GM12878 (cell line): Measurements from ENCODE around the gene USE1. TPM values are rescaled to one million over a fixed set of nuclear protein-coding genes. Genes with fewer than 3 reads are reported as not detected.

Experiments used
- ATF7 ChIP-seq: fragments of 450-650 bp; IDR thresholded peaks from 2 replicates; pipeline ENCODE4 v1.6.1; 2016; ENCODE audit warnings: low read depth, mild to moderate bottlenecking
- CBX3 ChIP-seq: fragments of 200-600 bp; sonication (generic); IDR thresholded peaks from 2 replicates; pipeline ENCODE4 v1.6.1; 2016; ENCODE audit warnings: low read depth, borderline replicate concordance
- CHD2 ChIP-seq: IDR thresholded peaks from 2 replicates; pipeline ENCODE4 v1.6.1; 2011; ENCODE audit warnings: low read depth, low read length, improper control_type of control experiment, borderline replicate concordance
- CREM ChIP-seq: IDR thresholded peaks from 2 replicates; pipeline ENCODE4 v1.6.1; 2014; ENCODE audit warnings: antibody characterized with exemption, low read depth
- CTCF ChIP-seq, 3 experiments: IDR thresholded peaks in 2 of 3; conservative IDR thresholded peaks in 1 of 3; 2 replicates each; pipeline ENCODE4 v1.5.1; 2011; ENCODE audit warnings: low read depth in 3 of 3, low read length in 3 of 3, mild to moderate bottlenecking in 3 of 3, control low read depth in 2 of 3, moderate library complexity in 2 of 3, inconsistent platforms in 1 of 3, mixed read lengths in 1 of 3; ENCODE audit not compliant: control insufficient read depth in 2 of 3, insufficient read depth in 1 of 3; ENCODE audit errors: extremely low read depth in 1 of 3
- EP300 ChIP-seq, 2 experiments: fragments of 150-350 bp in 1 of 2; IDR thresholded peaks; 2 replicates each; pipeline ENCODE4 v1.6.1; 2011 to 2012; ENCODE audit warnings: low read depth in 2 of 2, low read length in 2 of 2, borderline replicate concordance in 1 of 2, improper control_type of control experiment in 1 of 2, inconsistent platforms in 1 of 2; ENCODE audit not compliant: control insufficient read depth in 1 of 2
- ETV6 ChIP-seq, 2 experiments: fragments of 450-650 bp in 1 of 2; IDR thresholded peaks in 1 of 2; conservative IDR thresholded peaks in 1 of 2; 2 replicates each; pipeline ENCODE4 v1.6.1; 2014; ENCODE audit warnings: antibody characterized with exemption in 1 of 2, borderline replicate concordance in 1 of 2, low read depth in 1 of 2, mild to moderate bottlenecking in 1 of 2, moderate library complexity in 1 of 2
- FOXM1 ChIP-seq: IDR thresholded peaks from 2 replicates; pipeline ENCODE4 v1.6.1; 2012; ENCODE audit warnings: low read depth, mild to moderate bottlenecking, inconsistent platforms, low read length, moderate library complexity
- GATAD2B ChIP-seq: fragments of 450-650 bp; conservative IDR thresholded peaks from 2 replicates; pipeline ENCODE4 v1.6.1; 2017; ENCODE audit warnings: low read depth, mild to moderate bottlenecking, moderate library complexity
- HCFC1 ChIP-seq: fragments of 150-350 bp; IDR thresholded peaks from 2 replicates; pipeline ENCODE4 v1.6.1; 2014; ENCODE audit warnings: low read length
- HDAC6 ChIP-seq: fragments of 200-600 bp; sonication (generic); IDR thresholded peaks from one replicate; pipeline ENCODE4 v1.8.0; 2017; ENCODE audit warnings: antibody characterized with exemption; ENCODE audit not compliant: unreplicated experiment
- MEF2A ChIP-seq: IDR thresholded peaks from 2 replicates; pipeline ENCODE4 v1.6.1; 2011; ENCODE audit warnings: low read depth, mild to moderate bottlenecking, low read length, moderate library complexity; ENCODE audit not compliant: insufficient read depth
- MEF2B ChIP-seq: fragments of 450-650 bp; IDR thresholded peaks from 2 replicates; pipeline ENCODE4 v1.6.1; 2018; ENCODE audit warnings: mild to moderate bottlenecking, moderate library complexity; ENCODE audit not compliant: partially characterized antibody, poor library complexity, severe bottlenecking
- MTA2 ChIP-seq: fragments of 450-650 bp; IDR thresholded peaks from 2 replicates; pipeline ENCODE4 v1.6.1; 2016; ENCODE audit warnings: low read depth, mild to moderate bottlenecking, moderate library complexity
- MYB ChIP-seq: fragments of 150-350 bp; IDR thresholded peaks from 2 replicates; pipeline ENCODE4 v1.6.1; 2014; ENCODE audit warnings: mild to moderate bottlenecking, low read depth, low read length, borderline replicate concordance
- NBN ChIP-seq: fragments of 450-650 bp; IDR thresholded peaks from 2 replicates; pipeline ENCODE4 v1.6.1; 2016
- NR2C1 ChIP-seq: fragments of 450-650 bp; IDR thresholded peaks from 2 replicates; pipeline ENCODE4 v1.6.1; 2017; ENCODE audit warnings: antibody characterized with exemption, mild to moderate bottlenecking, moderate library complexity
- NR2C2 ChIP-seq: IDR thresholded peaks from 2 replicates; pipeline ENCODE4 v1.6.1; 2011; ENCODE audit warnings: borderline replicate concordance, low read depth; ENCODE audit not compliant: control insufficient read depth, insufficient read length
- PKNOX1 ChIP-seq: fragments of 450-650 bp; IDR thresholded peaks from 2 replicates; pipeline ENCODE4 v1.6.1; 2016; ENCODE audit warnings: mild to moderate bottlenecking
- PML ChIP-seq: IDR thresholded peaks from 2 replicates; pipeline ENCODE4 v1.6.1; 2012; ENCODE audit warnings: low read length, inconsistent platforms
- RAD21 ChIP-seq: IDR thresholded peaks from 2 replicates; pipeline ENCODE4 v1.6.1; 2011; ENCODE audit warnings: mild to moderate bottlenecking, low read depth, low read length, moderate library complexity; ENCODE audit not compliant: insufficient read depth
- SMC3 ChIP-seq: IDR thresholded peaks from 2 replicates; pipeline ENCODE4 v1.6.1; 2011; ENCODE audit warnings: low read length, improper control_type of control experiment, borderline replicate concordance
- SP1 ChIP-seq: IDR thresholded peaks from one replicate; pipeline ENCODE4 v1.6.1; 2011; ENCODE audit warnings: low read depth, low read length
- SREBF1 ChIP-seq: IDR thresholded peaks from 2 replicates; pipeline ENCODE4 v1.6.1; 2012; ENCODE audit warnings: mild to moderate bottlenecking, low read length
- SREBF2 ChIP-seq: IDR thresholded peaks from 2 replicates; pipeline ENCODE4 v1.6.1; 2012; ENCODE audit warnings: mild to moderate bottlenecking, low read length
- TAF1 ChIP-seq: IDR thresholded peaks from 2 replicates; pipeline ENCODE4 v1.6.1; 2011; ENCODE audit warnings: mild to moderate bottlenecking, low read depth, low read length, borderline replicate concordance
- ZBED1 ChIP-seq: IDR thresholded peaks from 2 replicates; pipeline ENCODE4 v1.6.1; 2016; ENCODE audit warnings: borderline replicate concordance
- ZNF274 ChIP-seq: IDR thresholded peaks from one replicate; pipeline ENCODE4 v1.8.0; 2011; ENCODE audit not compliant: insufficient read length, insufficient read depth
- ZNF622 ChIP-seq: fragments of 450-650 bp; IDR thresholded peaks from 2 replicates; pipeline ENCODE4 v1.6.1; 2017; ENCODE audit warnings: mild to moderate bottlenecking, inconsistent platforms
- polyA plus RNA-seq, 11 experiments: library from polyadenylated mRNA; depleted of rRNA in 4 of 11; unstranded in 6 of 11; stranded (reverse) in 5 of 11; fragments of >200 nt; fragmentation: Nextera tagmentation in 4 of 11; fragmentation: Illumina TruSeq in 1 of 11; extraction: Ambion mirVana in 4 of 11; extraction: Trizol in 1 of 11; gene quantifications; 1 replicate in 1 of 11; 2 replicates in 10 of 11; pipeline versions ENCODE4 v1.2.1 to v1.2.3, GENCODE V29; 2011 to 2016; ENCODE audit warnings: inconsistent platforms in 2 of 11, missing spikeins in 2 of 11, low read depth in 1 of 11
- total RNA-seq, 4 experiments: library from RNA; depleted of rRNA in 3 of 4; stranded (reverse); fragments of >200 nt in 3 of 4; fragmentation: Illumina TruSeq in 1 of 4; extraction: Trizol in 1 of 4; gene quantifications; 2 replicates each; pipeline versions ENCODE4 v1.2.1 to v1.2.3, GENCODE V29; 2013 to 2021

The USE1 gene
- total and polyA plus RNA-seq, 10 of the 15 experiments (the other 5 are each of a cell fraction or from before 2014, with no cell fraction given) = 9.7 to 24.0 (median 16.1) TPM

GRCh38 chr19:17226002-17226933 lies 11.1 kb downstream of the USE1 start, which contains the start of gene OCEL1 (continued):
- TF ChIP-seq SMC3 = no peak
- TF ChIP-seq PKNOX1 = peak; percentile 59
- no peak for TF ChIP-seq FOXM1
- no peak for TF ChIP-seq MTA2
- TF ChIP-seq HCFC1 = peak; percentile 25; the same call in 1 of the 2 replicates
- TF ChIP-seq ZNF274 = no peak
- no peak for TF ChIP-seq MYB
- peak; percentile 84 for TF ChIP-seq SP1
- TF ChIP-seq PML = peak; percentile 49; the same call in 1 of the 2 replicates
- no peak for TF ChIP-seq CTCF (IDR thresholded peaks at IDR 0.05 in 2 of 3, conservative IDR thresholded peaks at IDR 0.05 in 1 of 3; ENCODE audit: control insufficient read depth in 2 of 3, extremely low read depth in 1 of 3, insufficient read depth in 1 of 3, low read depth in 3 of 3, low read length in 3 of 3)
- TF ChIP-seq NR2C1 = no peak; the same call in 1 of the 2 replicates
- TF ChIP-seq CREM = peak; percentile 56; the same call in 1 of the 2 replicates
- peak; percentile 63; the same call in 1 of the 2 replicates for TF ChIP-seq TAF1
- no peak for TF ChIP-seq ZNF622
- 0 out of 4 replicates have a peak, but pooled peaks of 1 of the 2 experiments have one; percentile 16 for TF ChIP-seq ETV6 (conservative IDR thresholded peaks at IDR 0.05 in 1 of 2, IDR thresholded peaks at IDR 0.05 in 1 of 2; ENCODE audit: borderline replicate concordance in 1 of 2, low read depth in 1 of 2)
- no peak; the same call in 1 of the 2 replicates for TF ChIP-seq ATF7
- no peak for TF ChIP-seq MEF2B
- TF ChIP-seq SREBF1 = no peak
- TF ChIP-seq RAD21 = no peak
- TF ChIP-seq CHD2 = peak; percentile 67; the same call in 1 of the 2 replicates
- no peak for TF ChIP-seq CBX3
- TF ChIP-seq NBN = peak; percentile 77
- peak; percentile 43 for TF ChIP-seq HDAC6
- TF ChIP-seq NR2C2 = no peak
- no peak for TF ChIP-seq EP300 (IDR thresholded peaks at IDR 0.05; ENCODE audit: borderline replicate concordance in 1 of 2, control insufficient read depth in 1 of 2, low read depth in 2 of 2, low read length in 2 of 2)
- TF ChIP-seq GATAD2B = peak; percentile 95; the same call in 1 of the 2 replicates
- no peak for TF ChIP-seq MEF2A
- TF ChIP-seq SREBF2 = no peak
- TF ChIP-seq ZBED1 = no peak
